Left ventricle myocardium inferior (tissue), 1 donor: ENCODE data around the gene CHD3. TPM values are rescaled to one million over a fixed set of nuclear protein-coding genes. Genes with fewer than 3 reads are reported as not detected.
A peak's percentile ranks its signal among the peaks of the same experiment; 100 is the strongest.

Source experiments
- DNase-seq: peaks from one replicate; pipeline ENCODE4 v3.0.0-alpha.2; 2020
- H3K27ac ChIP-seq: fragments of 200-600 bp; replicated peaks from 2 replicates; pipeline ENCODE4 v1.8.0; 2021
- H3K27me3 ChIP-seq: fragments of 200-600 bp; 2 replicates; pipeline ENCODE4 v1.8.0; 2021; ENCODE audit warnings: low read depth
- H3K36me3 ChIP-seq: fragments of 200-600 bp; 2 replicates; pipeline ENCODE4 v1.8.0; 2021
- H3K4me1 ChIP-seq: fragments of 200-600 bp; 2 replicates; pipeline ENCODE4 v1.8.0; 2021
- H3K4me3 ChIP-seq: fragments of 200-600 bp; 2 replicates; pipeline ENCODE4 v1.8.0; 2021; ENCODE audit warnings: mild to moderate bottlenecking, moderate library complexity
- H3K9me3 ChIP-seq: fragments of 200-600 bp; replicated peaks from 2 replicates; pipeline ENCODE4 v1.8.0; 2021
- intact Hi-C: fragments of 100-400 bp; cut with micrococcal nuclease; formaldehyde crosslinking; loops from one replicate; pipeline ENCODE4 v1.11.0; 2022
- long read RNA-seq: library from polyadenylated mRNA; unstranded; transcript quantifications from one replicate; pipeline ENCODE4 v2.0.0, GENCODE V29; 2021
- total RNA-seq: library from RNA; stranded (reverse); fragmentation: NEBNext Ultra II Directional; extraction: Animal tissue kit (Norgen Biotek cat#: 25700); gene quantifications from one replicate; pipeline ENCODE4 v1.2.1, GENCODE V29; 2021
- TF ChIP-seq, protein P1 (sequence below): fragments of 200-600 bp; IDR thresholded peaks from 2 replicates; pipeline ENCODE4 v1.8.0; 2021; ENCODE audit warnings: antibody characterized with exemption, mild to moderate bottlenecking, borderline replicate concordance
- donor health status: DM: no; HTN: yes; CAD: no; lungs with severe emphysema.

The CHD3 gene
- 15.6 TPM for total RNA-seq
- long read RNA-seq, full-length matches to known transcripts: 1 of 22 reads
- long read RNA-seq, partial matches to known transcripts: 17 of 22 reads
- long read RNA-seq, other reads (novel, unspliced or antisense): 4 of 22 reads

DNA sequence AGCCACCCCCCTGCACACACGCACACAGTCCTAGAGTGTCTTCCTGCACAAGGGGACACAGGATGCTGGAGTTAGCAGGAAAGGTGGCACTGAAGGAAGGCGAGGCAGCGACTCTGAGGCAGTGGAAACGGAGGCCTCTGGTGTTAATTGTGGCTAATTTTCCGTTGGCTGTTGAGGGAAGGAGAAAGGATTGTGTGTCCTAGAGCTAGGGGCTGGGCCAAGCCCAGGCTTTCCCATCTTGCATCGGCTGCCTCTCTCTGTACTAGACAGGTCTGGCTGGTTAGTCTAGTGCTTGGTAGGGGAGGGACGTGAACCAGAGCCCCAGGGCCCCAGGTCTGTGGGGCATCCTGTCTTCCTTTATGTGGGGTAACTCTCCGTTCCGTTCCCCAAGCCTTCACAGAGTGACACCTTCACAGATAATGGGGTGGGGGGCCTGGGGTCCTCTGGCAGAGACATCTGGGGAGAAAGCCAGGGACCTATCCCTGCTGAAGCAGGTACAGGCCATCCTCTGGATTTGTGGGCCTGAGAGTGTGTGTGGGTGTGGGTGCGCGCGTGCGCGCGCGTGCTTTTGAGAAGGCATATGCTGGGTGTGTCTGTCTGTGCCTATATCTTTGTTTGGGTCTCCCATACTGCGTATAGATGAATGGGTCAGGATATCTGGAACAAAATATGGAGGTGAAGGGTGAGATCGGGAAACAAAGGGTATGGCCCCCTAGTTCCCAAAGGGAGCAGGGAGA lies at the start of gene CHD3:
Gene CHD3, plus strand, starts transcription at position 606 of the 737 bp plus-strand sequence. CDS start 212 bp downstream, outside the sequence.
- Histone ChIP-seq H3K4me3 (peak within 1 kb of the TSS; percentile 88), H3K27ac (peak within 1 kb of the TSS; percentile 98), H3K36me3 (peaks cover 20% of the 10 kb centered on the region), H3K4me1 (peaks cover 53% of the 10 kb centered on the region), H3K9me3 (no peaks in the 10 kb centered on the region), H3K27me3 (no peaks in the 10 kb centered on the region)
- intact Hi-C loops: no loop called here
- TF ChIP-seq, protein P1, sequence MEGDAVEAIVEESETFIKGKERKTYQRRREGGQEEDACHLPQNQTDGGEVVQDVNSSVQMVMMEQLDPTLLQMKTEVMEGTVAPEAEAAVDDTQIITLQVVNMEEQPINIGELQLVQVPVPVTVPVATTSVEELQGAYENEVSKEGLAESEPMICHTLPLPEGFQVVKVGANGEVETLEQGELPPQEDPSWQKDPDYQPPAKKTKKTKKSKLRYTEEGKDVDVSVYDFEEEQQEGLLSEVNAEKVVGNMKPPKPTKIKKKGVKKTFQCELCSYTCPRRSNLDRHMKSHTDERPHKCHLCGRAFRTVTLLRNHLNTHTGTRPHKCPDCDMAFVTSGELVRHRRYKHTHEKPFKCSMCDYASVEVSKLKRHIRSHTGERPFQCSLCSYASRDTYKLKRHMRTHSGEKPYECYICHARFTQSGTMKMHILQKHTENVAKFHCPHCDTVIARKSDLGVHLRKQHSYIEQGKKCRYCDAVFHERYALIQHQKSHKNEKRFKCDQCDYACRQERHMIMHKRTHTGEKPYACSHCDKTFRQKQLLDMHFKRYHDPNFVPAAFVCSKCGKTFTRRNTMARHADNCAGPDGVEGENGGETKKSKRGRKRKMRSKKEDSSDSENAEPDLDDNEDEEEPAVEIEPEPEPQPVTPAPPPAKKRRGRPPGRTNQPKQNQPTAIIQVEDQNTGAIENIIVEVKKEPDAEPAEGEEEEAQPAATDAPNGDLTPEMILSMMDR: no peak
- no peak for DNase-seq

DNA sequence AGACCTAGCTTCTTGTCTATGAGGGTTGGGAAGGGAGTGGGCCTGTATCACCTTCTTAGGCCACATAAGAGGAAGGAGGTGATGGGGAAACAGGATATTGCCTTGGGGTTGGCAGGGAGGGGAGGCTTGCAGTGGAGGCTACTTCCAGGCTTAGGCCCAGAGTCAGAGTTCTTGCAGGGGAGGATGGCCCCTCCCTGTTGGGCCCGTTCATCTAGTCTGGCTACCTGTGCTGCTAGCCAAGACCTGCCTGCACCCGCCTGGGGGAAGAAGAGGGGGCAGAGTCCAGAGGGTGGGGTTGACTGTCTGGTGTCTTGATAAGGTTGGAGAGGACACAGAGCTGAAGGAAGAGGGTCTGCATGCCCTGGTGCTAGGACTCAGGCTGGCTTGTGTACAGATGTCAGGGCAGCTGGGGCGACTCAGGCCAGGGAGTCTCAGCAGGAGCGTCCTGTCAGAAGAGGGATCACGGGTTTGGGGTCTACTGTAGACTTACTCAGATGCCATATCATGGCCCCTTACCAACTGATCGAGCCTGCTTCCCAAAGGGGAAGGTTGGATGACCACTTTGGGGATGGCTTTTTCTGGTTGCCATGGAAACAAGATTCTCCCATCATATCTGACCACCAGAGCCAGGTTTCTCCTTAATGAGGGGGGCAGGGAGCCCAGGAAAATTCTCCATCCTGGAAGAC lies 49.3 kb upstream of the CHD3 start:
- no peaks in the 10 kb centered on the region for H3K27me3 ChIP-seq
- intact Hi-C loops: no loop called here

DNA sequence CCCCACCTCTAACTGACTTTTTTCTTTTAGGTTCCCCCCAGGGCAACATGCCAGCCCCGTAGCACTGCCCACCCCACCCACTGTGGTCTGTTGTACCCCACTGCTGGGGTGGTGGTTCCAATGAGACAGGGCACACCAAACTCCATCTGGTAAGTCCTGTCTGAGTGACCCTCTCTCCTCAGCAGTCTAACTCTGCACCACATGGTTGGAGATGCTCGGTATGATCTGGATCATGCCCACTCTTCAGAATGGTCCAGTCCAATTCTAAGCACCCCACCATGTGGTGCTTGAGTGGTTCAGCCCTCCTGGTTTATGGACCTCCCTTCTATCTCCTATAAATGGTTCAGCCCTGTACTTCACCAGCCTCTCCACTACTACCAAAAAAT lies 48.7 kb upstream of the CHD3 start:
- peaks cover 92% of the 10 kb centered on the region for H3K4me1 ChIP-seq
- no peak for DNase-seq
- TF ChIP-seq, protein P1: no peak

More for the DNA sequence above, 49.3 kb upstream of the CHD3 start:
- Histone ChIP-seq H3K27ac (peak overlapping the region; percentile 45), H3K36me3 (no peaks in the 10 kb centered on the region), H3K4me1 (peaks cover 93% of the 10 kb centered on the region), H3K9me3 (no peaks in the 10 kb centered on the region), H3K4me3 (peak overlapping the region; percentile 30)
- TF ChIP-seq, protein P1: no peak
- no peak for DNase-seq

DNA sequence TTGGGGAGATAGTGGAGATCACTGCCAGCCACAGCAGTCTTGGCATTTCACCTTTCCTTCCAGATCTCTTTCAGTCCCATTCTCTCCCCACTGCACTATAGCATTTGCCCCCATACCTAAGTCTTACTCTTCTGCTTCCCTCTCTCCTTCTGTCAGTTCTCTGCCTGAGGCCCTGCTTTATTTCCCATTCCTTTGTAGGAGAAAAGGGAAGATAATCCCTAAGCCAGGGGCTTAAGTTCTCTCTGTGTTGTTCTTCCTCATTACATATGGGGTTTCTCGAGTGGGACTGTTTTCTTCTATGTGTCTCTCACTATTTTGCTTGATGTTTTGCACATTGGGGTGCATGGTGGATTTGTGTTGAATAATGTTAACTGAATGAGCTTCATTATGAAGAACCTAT lies 48.1 kb upstream of the CHD3 start:
- intact Hi-C loops: no loop called here

More for the DNA sequence above, 48.7 kb upstream of the CHD3 start:
- H3K27ac ChIP-seq: peak overlapping the region; percentile 45
- H3K27me3 ChIP-seq: no peaks in the 10 kb centered on the region
- H3K9me3 ChIP-seq: no peaks in the 10 kb centered on the region
- no peaks in the 10 kb centered on the region for H3K36me3 ChIP-seq
- no peak overlapping the region for H3K4me3 ChIP-seq
- intact Hi-C loops: no loop called here

DNA sequence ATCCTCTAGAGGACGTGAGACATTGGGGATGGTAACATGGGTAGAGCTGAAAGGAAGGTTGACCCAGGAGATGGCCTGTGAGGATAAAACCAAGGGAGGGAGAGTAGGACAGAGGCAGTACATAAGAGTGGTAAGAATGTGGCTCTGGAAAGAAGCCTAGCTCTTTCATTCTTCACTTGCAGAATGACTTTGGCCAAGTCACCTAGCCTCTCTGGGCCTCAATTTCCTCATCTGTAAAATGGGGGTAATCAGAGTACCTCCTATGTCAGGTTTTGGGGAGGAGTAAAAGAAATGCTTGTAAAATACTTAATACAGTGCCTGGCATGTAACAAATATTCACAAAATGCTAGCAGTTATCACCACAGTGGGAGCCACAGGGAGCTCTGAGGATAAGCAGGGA lies 47.7 kb upstream of the CHD3 start:
- H3K27me3 ChIP-seq: no peaks in the 10 kb centered on the region
- H3K9me3 ChIP-seq: no peaks in the 10 kb centered on the region
- DNase-seq: no peak
- TF ChIP-seq, protein P1: no peak
- peak overlapping the region; percentile 96 for H3K27ac ChIP-seq
- H3K36me3 ChIP-seq: peaks cover 6% of the 10 kb centered on the region
- peaks cover 94% of the 10 kb centered on the region for H3K4me1 ChIP-seq
- peak overlapping the region; percentile 80 for H3K4me3 ChIP-seq
- intact Hi-C loops: no loop called here

More for the DNA sequence above, 48.1 kb upstream of the CHD3 start:
- H3K4me3 ChIP-seq: no peak overlapping the region
- H3K4me1 ChIP-seq: peaks cover 93% of the 10 kb centered on the region
- no peaks in the 10 kb centered on the region for H3K27me3 ChIP-seq
- H3K9me3 ChIP-seq: no peaks in the 10 kb centered on the region
- peak overlapping the region; percentile 96 for H3K27ac ChIP-seq
- H3K36me3 ChIP-seq: peaks cover 1% of the 10 kb centered on the region
- no peak for DNase-seq
- TF ChIP-seq, protein P1: no peak
